NCI-H1105 (cell line): ENCODE measurements around the gene LSS.

Experiments used
- DNase-seq: peaks from one replicate; lab custom pipeline; 2025; lab: John Stamatoyannopoulos, UW

Gene LSS

GRCh38 chr21:46218906-46219590 lies 9.5 kb downstream of the LSS start:
- no peak for DNase-seq

GRCh38 chr21:46217511-46218196 lies 10.9 kb downstream of the LSS start:
- DNase-seq, result no peak

GRCh38 chr21:46216132-46216747 lies 12.3 kb downstream of the LSS start:
- no peak for DNase-seq

DNA sequence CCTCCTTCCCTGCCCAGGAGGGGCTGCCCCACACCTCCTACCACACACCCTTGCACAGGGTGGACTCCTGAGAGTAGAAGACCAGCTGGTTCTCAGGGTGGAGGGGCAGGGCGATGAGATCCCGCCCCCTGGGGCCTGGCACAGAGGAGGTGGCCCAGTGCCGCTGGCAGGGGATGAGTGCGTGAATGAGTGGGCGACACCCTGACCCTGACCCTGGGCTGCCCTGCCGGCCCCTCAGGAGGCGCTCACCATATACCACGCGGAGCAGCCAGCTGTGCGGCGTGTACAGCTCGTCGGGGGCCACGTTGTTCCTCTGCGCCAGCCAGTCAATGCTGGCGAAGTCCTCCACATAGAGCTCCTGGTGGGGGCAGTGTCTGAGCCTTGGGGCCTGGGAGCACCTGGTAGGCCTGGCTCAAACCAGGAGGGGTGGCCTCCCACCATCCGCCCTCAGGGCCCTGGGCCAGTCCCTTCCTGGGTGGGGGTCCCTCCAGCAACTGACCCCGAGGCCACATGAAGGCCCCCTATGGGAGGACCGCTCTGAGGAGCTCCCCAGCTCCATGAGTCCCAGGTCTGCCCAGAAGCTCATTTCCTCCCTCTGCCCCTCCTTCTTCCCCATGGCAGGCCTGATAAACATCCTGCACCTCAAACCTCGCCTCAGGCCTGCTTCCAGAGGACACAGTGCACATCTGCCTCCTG lies 13.0 kb downstream of the LSS start:
- no peak for DNase-seq

- DNase-seq, result no peak
These were observed 13.9 kb downstream of the LSS start for GRCh38 chr21:46214478-46215340.

GRCh38 chr21:46213620-46214286 lies 14.8 kb downstream of the LSS start:
- no peak for DNase-seq

DNA sequence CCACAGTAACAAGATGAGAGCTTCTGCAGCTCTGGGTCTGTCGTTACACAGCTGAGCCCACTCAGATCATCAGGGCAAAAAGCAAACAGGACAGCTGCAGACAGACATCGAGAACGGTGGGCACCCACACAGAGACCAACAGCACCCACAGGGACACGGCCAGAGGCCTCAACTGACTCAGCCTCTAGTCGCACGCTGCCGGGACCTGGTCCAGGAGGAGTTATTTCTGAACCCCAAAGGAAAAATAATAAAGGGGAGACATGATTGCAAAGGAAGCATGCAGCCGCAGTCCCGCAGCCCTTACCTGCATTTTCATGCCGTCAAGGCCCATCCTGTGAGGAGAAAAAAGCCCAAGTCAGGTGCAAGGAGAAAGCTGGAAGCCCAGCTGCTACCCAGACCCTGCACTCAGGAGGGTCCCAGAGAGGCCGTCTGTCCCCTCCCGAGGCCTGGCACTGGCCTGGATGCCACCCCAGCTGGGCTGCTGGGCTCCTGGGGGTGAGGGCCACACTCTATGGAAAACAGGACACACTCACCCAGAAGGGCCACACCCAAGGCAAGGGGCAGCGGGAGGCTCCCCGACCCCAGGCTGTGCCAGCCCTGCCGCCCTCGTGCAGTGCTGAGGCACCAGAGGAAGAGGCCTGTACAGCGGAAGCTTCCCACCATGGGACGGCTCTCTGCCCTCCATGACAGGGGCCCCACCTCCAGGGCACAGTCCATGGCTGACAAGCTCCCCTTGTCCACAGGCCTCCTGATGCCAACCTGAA lies 15.7 kb downstream of the LSS start:
- DNase-seq, result no peak

DNA sequence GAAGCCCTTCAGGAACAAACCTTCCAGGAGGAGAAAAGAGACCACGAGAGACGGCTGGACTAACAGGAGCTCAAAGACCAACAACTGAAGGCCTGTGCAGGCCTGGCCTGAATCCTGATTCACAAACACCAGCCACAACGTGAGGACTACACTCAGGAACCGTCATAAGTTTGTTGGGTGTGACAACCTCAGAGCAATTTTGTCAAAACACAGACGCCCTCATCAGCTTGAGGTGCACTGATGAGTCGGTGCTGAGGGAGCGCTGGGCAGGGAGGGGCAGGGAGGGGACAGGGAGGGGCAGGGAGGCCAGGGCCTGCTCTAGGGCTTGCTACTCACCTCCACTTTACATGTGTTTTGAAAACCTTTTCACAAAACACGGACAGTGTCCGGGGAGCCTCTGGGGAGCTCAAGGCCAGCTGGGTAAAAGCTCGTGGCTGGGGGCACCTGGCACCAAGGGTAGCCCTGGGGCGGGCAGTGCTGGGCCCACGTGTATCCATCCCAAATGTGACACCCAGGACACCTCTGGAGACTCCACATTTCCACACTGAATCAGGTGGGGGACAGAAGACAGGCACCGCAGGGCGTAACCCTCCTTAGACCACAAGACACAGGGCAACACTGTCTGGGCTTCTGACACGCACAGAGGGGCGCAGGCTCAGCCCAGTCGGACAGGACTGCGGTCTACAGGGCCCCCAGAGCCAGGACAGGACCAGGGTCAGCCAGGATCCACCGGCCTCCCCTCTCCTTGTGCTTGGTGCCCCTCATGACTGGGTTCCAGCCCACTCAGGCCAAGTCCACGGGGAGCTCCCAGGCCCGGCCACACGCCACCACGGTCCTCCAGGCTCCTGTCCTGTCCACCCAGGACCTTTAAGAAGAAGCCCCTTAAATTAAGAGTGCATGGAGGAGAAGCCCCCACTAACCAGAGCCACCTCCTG lies 16.5 kb downstream of the LSS start:
- DNase-seq, result no peak

- no peak for DNase-seq
These were observed 17.2 kb downstream of the LSS start for GRCh38 chr21:46211376-46211775.

GRCh38 chr21:46210378-46211136 lies 18.0 kb downstream of the LSS start:
- no peak for DNase-seq

DNA sequence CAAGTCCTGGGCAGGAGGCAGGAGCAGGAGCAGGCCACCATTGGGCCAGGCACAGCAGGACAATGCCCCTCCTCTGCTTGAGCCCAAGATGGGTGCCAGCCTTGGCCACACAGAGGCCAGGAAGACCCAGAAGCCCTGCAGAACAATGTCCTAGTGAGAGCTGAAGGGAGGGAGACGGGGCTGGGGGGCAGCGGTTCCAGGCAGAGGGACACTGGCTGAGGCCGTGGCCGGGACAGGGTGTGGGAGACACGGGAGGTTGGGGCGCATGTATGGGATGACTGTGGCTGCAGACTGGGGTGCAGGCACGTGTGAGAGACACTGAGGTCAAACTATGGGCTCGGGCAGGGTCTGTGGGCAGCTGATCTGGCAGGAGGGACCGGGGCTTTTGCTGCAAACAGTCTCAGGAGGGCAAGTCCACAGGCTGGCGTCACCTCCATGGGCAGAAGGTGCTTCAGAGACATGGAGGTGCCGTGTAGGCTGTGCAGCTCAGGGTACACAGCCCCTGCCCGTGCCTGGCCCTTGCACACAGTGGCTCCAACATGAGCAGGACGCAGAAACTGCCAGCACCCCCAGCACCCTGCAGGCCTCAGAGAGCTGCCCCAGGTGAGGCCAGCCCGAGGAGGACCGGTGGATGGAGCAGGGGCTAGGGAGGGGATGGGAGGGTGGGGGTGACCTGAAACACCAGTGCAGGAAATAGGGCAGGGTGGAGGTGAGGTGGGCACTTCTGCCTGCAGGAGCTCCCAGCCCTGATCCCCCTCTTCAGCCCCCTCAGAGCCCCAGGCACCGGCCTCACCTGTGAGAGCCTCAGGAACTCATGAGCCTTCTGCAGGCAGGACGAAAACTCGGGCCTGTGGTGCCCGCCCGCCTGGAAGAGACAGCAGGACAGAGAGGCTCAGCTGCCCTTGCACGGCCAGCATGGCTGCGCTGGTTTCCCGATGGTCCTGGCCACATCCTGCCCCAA lies 19.5 kb downstream of the LSS start:
- no peak for DNase-seq

GRCh38 chr21:46207920-46208591 lies 20.5 kb downstream of the LSS start:
- no peak for DNase-seq

- no peak for DNase-seq
These were observed 21.3 kb downstream of the LSS start for GRCh38 chr21:46207006-46207919.

DNA sequence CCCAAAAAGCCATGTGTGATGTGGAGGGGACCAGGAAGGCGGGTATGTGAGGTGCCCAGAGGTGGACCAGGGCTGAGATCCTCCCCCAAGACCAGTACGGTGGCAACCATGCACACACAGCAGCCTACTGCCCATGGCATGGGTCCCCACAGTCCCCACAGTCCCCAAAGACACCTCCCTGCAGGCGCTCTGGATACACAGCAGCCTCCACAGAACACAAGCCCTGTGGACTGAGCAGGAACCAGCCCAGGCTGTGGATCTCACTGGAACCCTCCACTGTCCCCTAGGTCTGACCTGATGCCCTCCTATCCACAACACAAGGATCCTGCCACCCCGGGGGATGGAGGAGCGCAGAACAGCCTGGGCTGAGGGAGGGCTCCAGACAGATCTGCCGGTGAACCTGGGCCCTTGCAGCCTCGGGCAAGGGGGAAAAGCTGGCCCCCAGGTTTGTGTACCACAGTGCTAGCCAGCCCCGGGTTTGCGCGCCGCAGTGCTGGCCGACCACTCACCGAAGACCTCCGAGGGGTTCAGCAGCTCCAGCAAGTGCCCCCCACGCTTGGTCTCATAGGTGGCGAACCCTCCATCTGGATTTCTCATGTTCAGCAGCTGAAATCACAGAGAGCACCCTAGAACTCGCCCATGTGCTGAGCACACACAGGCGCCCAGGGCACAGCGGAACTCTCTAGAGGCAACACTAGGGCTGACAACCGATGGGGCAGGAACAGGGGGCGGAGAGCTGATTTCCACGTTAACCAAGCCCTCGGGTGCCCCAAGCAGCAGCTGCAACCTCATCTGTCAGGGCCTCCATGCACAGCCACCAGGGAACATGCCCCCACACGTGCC lies 22.2 kb downstream of the LSS start:
- DNase-seq, result no peak

- DNase-seq, result no peak
These were observed 22.8 kb downstream of the LSS start for GRCh38 chr21:46205766-46206162.
